H9 (cell line): ENCODE measurements around the gene COX5A. TPM values are rescaled to one million over a fixed set of nuclear protein-coding genes. Genes with fewer than 3 reads are reported as not detected.

Experiments used
- DNase-seq: peaks from one replicate; pipeline ENCODE4 v3.0.0-alpha.2; 2017
- H2AFZ ChIP-seq: one replicate; pipeline ENCODE4 v1.6.1; 2013; ENCODE audit warnings: mild to moderate bottlenecking, low read length, control low read depth, moderate library complexity
- H2AK5ac ChIP-seq: 2 replicates; pipeline ENCODE4 v1.6.1; 2013; ENCODE audit warnings: low read length, control low read depth, mixed read lengths; ENCODE audit not compliant: insufficient read length
- H2BK120ac ChIP-seq: one replicate; pipeline ENCODE4 v1.6.1; 2013; ENCODE audit warnings: low read depth, mild to moderate bottlenecking, low read length, control low read depth, inconsistent platforms; ENCODE audit not compliant: poor library complexity, severe bottlenecking
- H2BK12ac ChIP-seq: 2 replicates; pipeline ENCODE4 v1.6.1; 2013; ENCODE audit warnings: low read length, control low read depth, mixed read lengths, low read depth; ENCODE audit not compliant: insufficient read length
- H2BK15ac ChIP-seq: 2 replicates; pipeline ENCODE4 v1.6.1; 2013; ENCODE audit warnings: low read depth, low read length, control low read depth
- H2BK20ac ChIP-seq: one replicate; pipeline ENCODE4 v1.6.1; 2013; ENCODE audit warnings: low read depth, mild to moderate bottlenecking, low read length, control low read depth, inconsistent platforms; ENCODE audit not compliant: poor library complexity, severe bottlenecking
- H2BK5ac ChIP-seq: 2 replicates; pipeline ENCODE4 v1.6.1; 2013; ENCODE audit warnings: low read length, control low read depth, mixed read lengths; ENCODE audit not compliant: insufficient read length
- H3K14ac ChIP-seq: 2 replicates; pipeline ENCODE4 v1.6.1; 2013; ENCODE audit warnings: low read length, control low read depth; ENCODE audit not compliant: insufficient read depth
- H3K18ac ChIP-seq: 2 replicates; pipeline ENCODE4 v1.6.1; 2013; ENCODE audit warnings: low read depth, mild to moderate bottlenecking, mixed read lengths, low read length, control low read depth; ENCODE audit not compliant: insufficient read length
- H3K23ac ChIP-seq: 2 replicates; pipeline ENCODE4 v1.6.1; 2013; ENCODE audit warnings: low read length, control low read depth, mixed read lengths, low read depth; ENCODE audit not compliant: insufficient read length
- H3K23me2 ChIP-seq: 2 replicates; pipeline ENCODE4 v1.6.1; 2013; ENCODE audit warnings: low read depth, mild to moderate bottlenecking, mixed read lengths, low read length, control low read depth; ENCODE audit not compliant: insufficient read length, poor library complexity, severe bottlenecking
- H3K27ac ChIP-seq: 2 replicates; pipeline ENCODE4 v1.5.1; 2013; ENCODE audit warnings: low read length, control low read depth, mixed read lengths, low read depth; ENCODE audit not compliant: insufficient read length
- H3K27me3 ChIP-seq: 2 replicates; pipeline ENCODE4 v1.6.1; 2013; ENCODE audit warnings: low read length, control low read depth, inconsistent platforms; ENCODE audit not compliant: insufficient read depth
- H3K4ac ChIP-seq: 2 replicates; pipeline ENCODE4 v1.6.1; 2013; ENCODE audit warnings: low read depth, mild to moderate bottlenecking, control low read depth, inconsistent platforms, low read length, moderate library complexity
- H3K4me1 ChIP-seq: 2 replicates; pipeline ENCODE4 v1.6.1; 2013; ENCODE audit warnings: low read length, control low read depth, inconsistent platforms; ENCODE audit not compliant: insufficient read depth
- H3K4me2 ChIP-seq: 2 replicates; pipeline ENCODE4 v1.6.1; 2013; ENCODE audit warnings: low read length, control low read depth, mixed read lengths; ENCODE audit not compliant: insufficient read length, insufficient read depth
- H3K56ac ChIP-seq: 2 replicates; pipeline ENCODE4 v1.6.1; 2013; ENCODE audit warnings: low read depth, mild to moderate bottlenecking, mixed read lengths, low read length, control low read depth; ENCODE audit not compliant: insufficient read length
- H3K79me1 ChIP-seq: 2 replicates; pipeline ENCODE4 v1.6.1; 2013; ENCODE audit warnings: low read depth, mild to moderate bottlenecking, moderate library complexity, low read length, control low read depth, inconsistent platforms; ENCODE audit not compliant: insufficient read depth, poor library complexity, severe bottlenecking
- H3K79me2 ChIP-seq: 2 replicates; pipeline ENCODE4 v1.6.1; 2013; ENCODE audit warnings: low read length, control low read depth, inconsistent platforms; ENCODE audit not compliant: insufficient read depth
- H3K9ac ChIP-seq: 2 replicates; pipeline ENCODE4 v1.6.1; 2013; ENCODE audit warnings: low read length, control low read depth, mixed read lengths; ENCODE audit not compliant: insufficient read length; ENCODE audit errors: extremely low read depth
- H3K9me3 ChIP-seq: one replicate; pipeline ENCODE4 v1.6.1; 2013; ENCODE audit warnings: low read depth, low read length, inconsistent platforms; ENCODE audit not compliant: control insufficient read depth
- H3T11ph ChIP-seq: one replicate; pipeline ENCODE4 v1.6.1; 2013; ENCODE audit warnings: mild to moderate bottlenecking, low read length, control low read depth, inconsistent platforms
- H4K20me1 ChIP-seq: one replicate; pipeline ENCODE4 v1.6.1; 2013; ENCODE audit not compliant: control insufficient read depth, insufficient read length, insufficient read depth
- H4K5ac ChIP-seq: 2 replicates; pipeline ENCODE4 v1.6.1; 2013; ENCODE audit warnings: low read depth, mild to moderate bottlenecking, mixed read lengths, low read length, control low read depth; ENCODE audit not compliant: insufficient read length
- H4K8ac ChIP-seq: replicated peaks from 2 replicates; pipeline ENCODE4 v1.6.1; 2013; ENCODE audit warnings: low read length, control low read depth, mixed read lengths, low read depth; ENCODE audit not compliant: insufficient read length
- H4K91ac ChIP-seq: 2 replicates; pipeline ENCODE4 v1.6.1; 2013; ENCODE audit warnings: low read depth, mild to moderate bottlenecking, moderate library complexity, mixed read lengths, low read length, control low read depth; ENCODE audit not compliant: insufficient read length
- H3K27ac Mint-ChIP-seq, 3 experiments: 2 replicates in 2 of 3; 3 replicates in 1 of 3; pipeline ENCODE4 v1.8.0; 2020 to 2021; ENCODE audit warnings: mixed read lengths in 3 of 3, mild to moderate bottlenecking in 1 of 3, moderate library complexity in 1 of 3
- H3K27me3 Mint-ChIP-seq: 2 replicates; pipeline ENCODE4 v1.8.0; 2021; ENCODE audit warnings: low read depth, mild to moderate bottlenecking, moderate library complexity, mixed read lengths
- H3K36me3 Mint-ChIP-seq, 3 experiments: 2 replicates in 2 of 3; 3 replicates in 1 of 3; pipeline ENCODE4 v1.8.0; 2020 to 2021; ENCODE audit warnings: low read depth in 3 of 3, mixed read lengths in 3 of 3; ENCODE audit not compliant: insufficient read depth in 1 of 3
- H3K4me1 Mint-ChIP-seq, 2 experiments: 2 replicates each; pipeline ENCODE4 v1.8.0; 2020; ENCODE audit warnings: mixed read lengths in 2 of 2
- H3K4me3 Mint-ChIP-seq, 2 experiments: 2 replicates in 1 of 2; 3 replicates in 1 of 2; pipeline ENCODE4 v1.8.0; 2020 to 2021; ENCODE audit warnings: mild to moderate bottlenecking in 2 of 2, mixed read lengths in 2 of 2, moderate library complexity in 1 of 2
- H3K9me3 Mint-ChIP-seq, 2 experiments: 2 replicates in 1 of 2; 3 replicates in 1 of 2; pipeline ENCODE4 v1.8.0; 2020; ENCODE audit warnings: mild to moderate bottlenecking in 2 of 2, mixed read lengths in 2 of 2, moderate library complexity in 1 of 2
- WGBS: extraction: QIAGEN DNeasy Blood & Tissue Kit; methylation state at CpG from one replicate; pipeline ENCODE4 v1.1.7; 2013; ENCODE audit warnings: missing lambda C conversion rate, low lambda C conversion rate, mixed read lengths; ENCODE audit not compliant: insufficient read length; ENCODE audit errors: extremely low coverage; 5-methylcytosine and 5-hydroxymethylcytosine counted together
- total RNA-seq: library from RNA; stranded (reverse); gene quantifications from 2 replicates; pipeline ENCODE4 v1.2.1, GENCODE V29; 2021
- TF ChIP-seq, protein P1 (sequence below): fragments of 200-600 bp; sonication (generic); conservative IDR thresholded peaks from 3 replicates; pipeline ENCODE4 v1.8.0; 2021; ENCODE audit warnings: antibody characterized with exemption, mild to moderate bottlenecking

COX5A gene
- total RNA-seq, 1 experiment from 2014 or later, result 331 TPM

DNA sequence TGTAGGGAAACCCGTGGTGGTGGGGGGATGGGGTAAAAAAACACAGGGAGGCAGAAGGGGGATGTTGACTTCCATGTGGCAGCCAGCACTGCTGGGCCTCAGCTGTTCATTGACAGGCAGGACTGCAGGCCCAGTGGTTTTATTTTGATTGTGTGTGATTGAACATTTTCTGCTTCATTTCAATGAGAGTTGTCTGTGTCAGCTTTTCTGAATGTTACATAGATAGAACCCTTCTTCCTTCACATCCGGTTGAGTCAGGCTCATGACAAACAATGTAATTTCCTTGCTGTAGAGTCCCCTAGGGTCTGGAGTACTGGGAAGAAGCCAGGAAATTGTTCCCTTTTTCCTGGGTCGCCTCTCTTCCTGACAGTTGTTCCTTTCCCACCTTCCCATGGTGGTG lies 26.9 kb upstream of the COX5A start:
- no peak overlapping the region for H2AK5ac ChIP-seq
- no peak overlapping the region for H3K18ac ChIP-seq
- no peaks in the 10 kb centered on the region for H3K4me1 ChIP-seq
- no peak overlapping the region for H3K23ac ChIP-seq
- H3K79me2 ChIP-seq, result no peaks in the 10 kb centered on the region
- H3K56ac ChIP-seq, result no peak overlapping the region
- H3T11ph ChIP-seq, result no peak overlapping the region
- H3K14ac ChIP-seq, result no peak overlapping the region
- no peaks in the 10 kb centered on the region for H3K79me1 ChIP-seq
- Mint-ChIP-seq H3K4me3 (no peak overlapping the region), H3K27me3 (peaks cover 45% of the 10 kb centered on the region), H3K4me1 (peaks cover 2 to 10% of the 10 kb centered on the region in 2 experiments), H3K9me3 (no peaks in the 10 kb centered on the region), H3K27ac (no peak overlapping the region), H3K36me3 (no peaks in the 10 kb centered on the region; a peak in 1 of 7 replicates)
- TF ChIP-seq, protein P1, sequence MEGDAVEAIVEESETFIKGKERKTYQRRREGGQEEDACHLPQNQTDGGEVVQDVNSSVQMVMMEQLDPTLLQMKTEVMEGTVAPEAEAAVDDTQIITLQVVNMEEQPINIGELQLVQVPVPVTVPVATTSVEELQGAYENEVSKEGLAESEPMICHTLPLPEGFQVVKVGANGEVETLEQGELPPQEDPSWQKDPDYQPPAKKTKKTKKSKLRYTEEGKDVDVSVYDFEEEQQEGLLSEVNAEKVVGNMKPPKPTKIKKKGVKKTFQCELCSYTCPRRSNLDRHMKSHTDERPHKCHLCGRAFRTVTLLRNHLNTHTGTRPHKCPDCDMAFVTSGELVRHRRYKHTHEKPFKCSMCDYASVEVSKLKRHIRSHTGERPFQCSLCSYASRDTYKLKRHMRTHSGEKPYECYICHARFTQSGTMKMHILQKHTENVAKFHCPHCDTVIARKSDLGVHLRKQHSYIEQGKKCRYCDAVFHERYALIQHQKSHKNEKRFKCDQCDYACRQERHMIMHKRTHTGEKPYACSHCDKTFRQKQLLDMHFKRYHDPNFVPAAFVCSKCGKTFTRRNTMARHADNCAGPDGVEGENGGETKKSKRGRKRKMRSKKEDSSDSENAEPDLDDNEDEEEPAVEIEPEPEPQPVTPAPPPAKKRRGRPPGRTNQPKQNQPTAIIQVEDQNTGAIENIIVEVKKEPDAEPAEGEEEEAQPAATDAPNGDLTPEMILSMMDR, result no peak
- H3K4me2 ChIP-seq, result no peak overlapping the region
- no peak overlapping the region for H4K5ac ChIP-seq
- H3K9me3 ChIP-seq, result no peaks in the 10 kb centered on the region
- no peaks in the 10 kb centered on the region for H3K27me3 ChIP-seq
- no peak overlapping the region for H2BK15ac ChIP-seq
- no peak overlapping the region for H2BK12ac ChIP-seq
- H3K27ac ChIP-seq, result no peak overlapping the region
- H3K9ac ChIP-seq, result no peak overlapping the region
- DNase-seq, result no peak
- no peak overlapping the region for H2AFZ ChIP-seq
- H4K20me1 ChIP-seq, result no peaks in the 10 kb centered on the region
- no peak overlapping the region for H2BK5ac ChIP-seq
- H2BK120ac ChIP-seq, result no peak overlapping the region
- H3K23me2 ChIP-seq, result no peaks in the 10 kb centered on the region
- no CpG with 5 or more reads among the region's 3 CpGs for WGBS
- H2BK20ac ChIP-seq, result no peak overlapping the region
- H4K91ac ChIP-seq, result no peak overlapping the region
- no peak overlapping the region for H4K8ac ChIP-seq
- H3K4ac ChIP-seq, result no peak overlapping the region
